H1 (cell line): Measurements from ENCODE around the gene ACTR1A. TPM values are rescaled to one million over a fixed set of nuclear protein-coding genes. Genes with fewer than 3 reads are reported as not detected.

ENCODE experiments used
- CTCF ChIA-PET: fragments of 300-600 bp; sonication (Branson Sonifier 250); formaldehyde crosslinking; loops from one replicate; lab custom pipeline; 2021; ENCODE audit not compliant: partially characterized antibody; lab: Charles Lee
- POLR2A ChIA-PET: fragments of 300-600 bp; sonication (Branson Sonifier 250); formaldehyde crosslinking; loops from one replicate; lab custom pipeline; 2021; ENCODE audit warnings: inconsistent platforms; ENCODE audit not compliant: partially characterized antibody; lab: Charles Lee
- DNase-seq, 2 experiments: peaks; one replicate each; pipeline versions ENCODE4 v3.0.0 to v3.0.0-alpha.2; 2010 to 2022; ENCODE audit warnings: low spot score in 2 of 2, low read depth in 1 of 2, mixed read lengths in 1 of 2
- FAIRE-seq: peaks from 2 replicates; lab custom pipeline; 2011; peaks lifted over from hg19 to GRCh38; lab: Jason Lieb, UNC
- H2AFZ ChIP-seq: 2 replicates; pipeline ENCODE4 v1.8.1; 2012; ENCODE audit warnings: low read length, inconsistent platforms
- H2AK5ac ChIP-seq: 2 replicates; pipeline ENCODE4 v1.6.1; 2013; ENCODE audit warnings: low read depth, low read length
- H2BK120ac ChIP-seq: replicated peaks from 2 replicates; pipeline ENCODE3; 2013; ENCODE audit warnings: low read depth, low read length, inconsistent platforms
- H2BK12ac ChIP-seq: 2 replicates; pipeline ENCODE4 v1.6.1; 2013; ENCODE audit warnings: low read depth, low read length
- H2BK15ac ChIP-seq: 2 replicates; pipeline ENCODE4 v1.6.1; 2013; ENCODE audit warnings: low read length
- H2BK20ac ChIP-seq: 2 replicates; pipeline ENCODE4 v1.6.1; 2013; ENCODE audit warnings: low read length
- H2BK5ac ChIP-seq: 2 replicates; pipeline ENCODE4 v1.6.1; 2013; ENCODE audit warnings: low read depth, low read length
- H3K14ac ChIP-seq: 2 replicates; pipeline ENCODE4 v1.6.1; 2013; ENCODE audit warnings: inconsistent platforms; ENCODE audit not compliant: insufficient read length
- H3K18ac ChIP-seq: 2 replicates; pipeline ENCODE4 v1.6.1; 2013; ENCODE audit warnings: low read length; ENCODE audit errors: extremely low read depth
- H3K23ac ChIP-seq: 2 replicates; pipeline ENCODE4 v1.6.1; 2013; ENCODE audit warnings: inconsistent platforms; ENCODE audit not compliant: insufficient read length
- H3K23me2 ChIP-seq: 2 replicates; pipeline ENCODE4 v1.6.1; 2013; ENCODE audit warnings: low read depth, low read length
- H3K27ac ChIP-seq: 2 replicates; pipeline ENCODE4 v1.6.1; 2011; ENCODE audit warnings: low read depth, low read length, inconsistent platforms
- H3K27me3 ChIP-seq, 4 experiments: replicated peaks in 1 of 4; 1 replicate in 1 of 4; 2 replicates in 3 of 4; pipeline versions ENCODE4 v1.6.1 to v1.8.1; 2011 to 2013; ENCODE audit warnings: low read length in 3 of 4, mild to moderate bottlenecking in 3 of 4, inconsistent platforms in 2 of 4, mixed read lengths in 2 of 4, moderate library complexity in 1 of 4; ENCODE audit not compliant: control insufficient read depth in 3 of 4, insufficient read depth in 3 of 4; ENCODE audit errors: extremely low read depth in 1 of 4
- H3K36me3 ChIP-seq, 4 experiments: 2 replicates each; pipeline versions ENCODE4 v1.6.1 to v1.8.1; 2011 to 2013; ENCODE audit warnings: mild to moderate bottlenecking in 4 of 4, low read length in 3 of 4, moderate library complexity in 2 of 4, control low read depth in 1 of 4, inconsistent platforms in 1 of 4; ENCODE audit not compliant: insufficient read depth in 4 of 4, control insufficient read depth in 2 of 4
- H3K4ac ChIP-seq: replicated peaks from 2 replicates; pipeline ENCODE3; 2013; ENCODE audit warnings: low read length, low read depth, mixed read lengths, inconsistent platforms; ENCODE audit not compliant: insufficient read length
- H3K4me1 ChIP-seq, 4 experiments: replicated peaks in 1 of 4; 1 replicate in 1 of 4; 2 replicates in 3 of 4; pipeline versions ENCODE4 v1.6.1 to v1.8.1; 2011 to 2013; ENCODE audit warnings: low read length in 3 of 4, inconsistent platforms in 2 of 4, mixed read lengths in 1 of 4; ENCODE audit not compliant: insufficient read depth in 4 of 4, control insufficient read depth in 3 of 4
- H3K4me2 ChIP-seq, 2 experiments: 2 replicates each; pipeline versions ENCODE4 v1.6.1 to v1.8.1; 2011 to 2013; ENCODE audit warnings: low read depth in 2 of 2, low read length in 2 of 2, control low read depth in 1 of 2, inconsistent platforms in 1 of 2, mild to moderate bottlenecking in 1 of 2; ENCODE audit not compliant: insufficient read depth in 1 of 2
- H3K4me3 ChIP-seq, 4 experiments: fragments of 200-600, 300-600 bp in 1 of 4; sonication (generic), shearing (Covaris generic), sonication (Bioruptor Twin) in 1 of 4; 2 replicates each; pipeline versions ENCODE4 v1.5.1 to v1.8.1; 2011 to 2016; ENCODE audit warnings: low read length in 4 of 4, low read depth in 3 of 4, control low read depth in 2 of 4, inconsistent platforms in 2 of 4, mild to moderate bottlenecking in 2 of 4, mixed read lengths in 1 of 4, moderate library complexity in 1 of 4; ENCODE audit not compliant: insufficient read depth in 2 of 4; ENCODE audit errors: extremely low read depth in 1 of 4
- H3K56ac ChIP-seq: replicated peaks from 2 replicates; pipeline ENCODE3; 2013; ENCODE audit warnings: low read depth, mild to moderate bottlenecking, mixed read lengths, low read length, inconsistent platforms; ENCODE audit not compliant: insufficient read length
- H3K79me1 ChIP-seq: 2 replicates; pipeline ENCODE4 v1.6.1; 2013; ENCODE audit warnings: low read depth, low read length, control low read depth
- H3K79me2 ChIP-seq, 2 experiments: 2 replicates each; pipeline versions ENCODE4 v1.6.1 to v1.8.1; 2012 to 2013; ENCODE audit warnings: low read length in 2 of 2, mild to moderate bottlenecking in 2 of 2, inconsistent platforms in 1 of 2; ENCODE audit not compliant: insufficient read depth in 2 of 2, control insufficient read depth in 1 of 2
- H3K9ac ChIP-seq, 4 experiments: replicated peaks in 1 of 4; 1 replicate in 1 of 4; 2 replicates in 3 of 4; pipeline versions ENCODE4 v1.6.1 to v1.8.1; 2011 to 2013; ENCODE audit warnings: low read depth in 3 of 4, low read length in 3 of 4, control low read depth in 2 of 4, mild to moderate bottlenecking in 2 of 4, moderate library complexity in 2 of 4, inconsistent platforms in 1 of 4; ENCODE audit errors: extremely low read depth in 1 of 4
- H3K9me3 ChIP-seq, 2 experiments: 2 replicates each; pipeline versions ENCODE4 v1.6.1 to v1.8.1; 2012 to 2013; ENCODE audit warnings: mild to moderate bottlenecking in 2 of 2, moderate library complexity in 2 of 2, control low read depth in 1 of 2, inconsistent platforms in 1 of 2, low read depth in 1 of 2, low read length in 1 of 2, mixed read lengths in 1 of 2; ENCODE audit not compliant: insufficient read depth in 2 of 2
- H4K20me1 ChIP-seq, 2 experiments: replicated peaks in 1 of 2; 2 replicates each; pipeline versions ENCODE3 to v1.8.1; 2011 to 2013; ENCODE audit warnings: inconsistent platforms in 2 of 2, low read length in 2 of 2, mild to moderate bottlenecking in 1 of 2; ENCODE audit not compliant: insufficient read depth in 2 of 2, control insufficient read depth in 1 of 2
- H4K5ac ChIP-seq: 2 replicates; pipeline ENCODE4 v1.6.1; 2013; ENCODE audit warnings: low read length, low read depth, mixed read lengths, inconsistent platforms; ENCODE audit not compliant: insufficient read length
- H4K8ac ChIP-seq: 2 replicates; pipeline ENCODE4 v1.8.0; 2013; ENCODE audit warnings: mild to moderate bottlenecking, moderate library complexity, low read length, inconsistent platforms; ENCODE audit not compliant: insufficient read depth; ENCODE audit errors: extremely low read depth
- H4K91ac ChIP-seq: replicated peaks from 2 replicates; pipeline ENCODE3; 2013; ENCODE audit warnings: low read length, mixed read lengths, inconsistent platforms; ENCODE audit not compliant: insufficient read length
- HDAC6 ChIP-seq: IDR thresholded peaks from one replicate; pipeline ENCODE4 v1.7.1; 2012; ENCODE audit warnings: low read depth, mild to moderate bottlenecking, inconsistent platforms, low read length, moderate library complexity
- WGBS, 2 experiments: shearing (Covaris generic) in 1 of 2; methylation state at CpG; one replicate each; pipeline versions ENCODE4 v1.1.6 to v1.1.7; 2013 to 2015; ENCODE audit warnings: low lambda C conversion rate in 2 of 2, mixed read lengths in 2 of 2, inconsistent platforms in 1 of 2, low coverage in 1 of 2, missing lambda C conversion rate in 1 of 2; ENCODE audit not compliant: insufficient replicate concordance in 2 of 2, insufficient coverage in 1 of 2, insufficient read length in 1 of 2; ENCODE audit errors: extremely low coverage in 1 of 2, missing lambda C conversion rate in 1 of 2; 5-methylcytosine and 5-hydroxymethylcytosine counted together
- polyA plus RNA-seq, 7 experiments: library from polyadenylated mRNA; depleted of rRNA in 3 of 7; stranded (reverse) in 5 of 7; unstranded in 2 of 7; fragments of >200 nt in 5 of 7; fragments of 200-250 nt in 2 of 7; gene quantifications; 1 replicate in 5 of 7; 2 replicates in 1 of 7; 4 replicates in 1 of 7; pipeline versions ENCODE4 v1.2.1 to v1.2.3, GENCODE V29; 2011 to 2013; ENCODE audit warnings: missing spikeins in 2 of 7, mixed read lengths in 2 of 7
- total RNA-seq: library from RNA; stranded (reverse); fragmentation: NEBNext Ultra II Directional; extraction: Animal tissue kit (Norgen Biotek cat#: 25700); gene quantifications from 2 replicates; pipeline ENCODE4 v1.2.1, GENCODE V29; 2021
- TF ChIP-seq, protein P1 (sequence below): IDR thresholded peaks from 2 replicates; pipeline ENCODE4 v1.6.1; 2012; ENCODE audit warnings: inconsistent platforms

The ACTR1A gene
- total and polyA plus RNA-seq, 2 of the 8 experiments (the other 6 are each of a cell fraction or from before 2014, with no cell fraction given): 78.6 to 86.3 TPM

DNA sequence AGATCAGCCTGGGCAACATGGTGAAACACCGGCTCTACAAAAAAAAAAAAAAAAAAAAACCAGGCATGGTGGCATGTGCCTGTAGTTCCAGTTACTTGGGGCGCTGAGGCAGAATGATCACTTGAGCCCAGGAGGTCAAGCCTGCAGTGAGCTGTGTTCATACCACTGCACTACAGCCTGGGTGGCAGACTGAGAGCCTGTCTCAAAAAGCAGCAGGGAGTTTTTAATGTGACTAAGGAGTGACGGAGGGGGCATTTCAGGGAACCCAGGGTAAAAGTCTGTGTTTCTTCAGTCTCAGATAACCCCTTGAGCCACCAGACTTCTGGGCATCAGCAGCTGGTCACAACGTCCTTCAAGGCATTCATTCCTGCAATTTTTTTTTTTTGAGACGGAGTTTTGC is 49.0 kb downstream of the ACTR1A start:
- Histone ChIP-seq H3K23ac (no peak overlapping the region), H4K20me1 (peaks cover 0 to 2% of the 10 kb centered on the region in 2 experiments), H2AFZ (no peak overlapping the region), H3K9ac (no peak overlapping the region), H2BK12ac (no peak overlapping the region), H2BK15ac (no peak overlapping the region), H3K36me3 (peaks cover 0 to 39% (median 6%) of the 10 kb centered on the region in 4 experiments; a peak in 5 of 8 replicates), H3K56ac (no peak overlapping the region), H2BK20ac (no peak overlapping the region), H4K91ac (no peak overlapping the region), H3K79me2 (peaks cover 0 to 18% of the 10 kb centered on the region in 2 experiments; a peak in 2 of 4 replicates), H2BK5ac (no peak overlapping the region), H2AK5ac (no peak overlapping the region), H3K79me1 (peaks cover 3% of the 10 kb centered on the region; the same call in 1 of the 2 replicates), H2BK120ac (no peak overlapping the region), H3K27ac (no peak overlapping the region), H4K5ac (no peak overlapping the region), H3K14ac (no peak overlapping the region), H3K27me3 (no peaks in the 10 kb centered on the region), H3K23me2 (peaks cover 9% of the 10 kb centered on the region), H3K4me3 (no peak overlapping the region), H3K9me3 (no peaks in the 10 kb centered on the region), H4K8ac (no peak overlapping the region), H3K4me2 (no peak overlapping the region), H3K4ac (no peak overlapping the region), H3K4me1 (peaks cover 5 to 27% (median 18%) of the 10 kb centered on the region in 4 experiments), H3K18ac (no peak overlapping the region)
- FAIRE-seq: no peak
- POLR2A ChIA-PET: interaction anchor here (0.6 to 6.7 kb wide), 6 partner anchors 9 to 149 kb away, joined by 3 to 75 read pairs (median 29); partner anchors contain the start of genes CUEDC2 and FBXL15
- WGBS, 2 experiments: 66% methylated on average over 4 of the region's 5 CpGs; no CpG with 5 or more reads in 1 of the 2 experiments
- CTCF ChIA-PET: interaction anchor here (0.6 to 4.7 kb wide), 11 partner anchors 8 to 305 kb away, joined by 3 to 23 read pairs (median 3); no protein-coding TSS in a partner anchor
- DNase-seq: no peak
- no peak for TF ChIP-seq HDAC6
- TF ChIP-seq, protein P1, sequence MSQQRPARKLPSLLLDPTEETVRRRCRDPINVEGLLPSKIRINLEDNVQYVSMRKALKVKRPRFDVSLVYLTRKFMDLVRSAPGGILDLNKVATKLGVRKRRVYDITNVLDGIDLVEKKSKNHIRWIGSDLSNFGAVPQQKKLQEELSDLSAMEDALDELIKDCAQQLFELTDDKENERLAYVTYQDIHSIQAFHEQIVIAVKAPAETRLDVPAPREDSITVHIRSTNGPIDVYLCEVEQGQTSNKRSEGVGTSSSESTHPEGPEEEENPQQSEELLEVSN: no peak
